IPS-18c (cell line): ENCODE data around the gene FASTK.
"Not testable (repeated sequence)": the region's sequence is repeated elsewhere in the genome, so short reads cannot be mapped to it uniquely, and the experiment has no call there.

Experiments
- H3K4me3 ChIP-seq: 2 replicates; pipeline ENCODE4 v1.7.0; 2013; ENCODE audit warnings: low read depth, mild to moderate bottlenecking, low read length, moderate library complexity; ENCODE audit not compliant: insufficient read depth
- H3K9me3 ChIP-seq: one replicate; pipeline ENCODE4 v1.6.1; 2013; ENCODE audit warnings: mild to moderate bottlenecking, low read length, moderate library complexity; ENCODE audit not compliant: control insufficient read depth, insufficient read depth

Gene FASTK

DNA sequence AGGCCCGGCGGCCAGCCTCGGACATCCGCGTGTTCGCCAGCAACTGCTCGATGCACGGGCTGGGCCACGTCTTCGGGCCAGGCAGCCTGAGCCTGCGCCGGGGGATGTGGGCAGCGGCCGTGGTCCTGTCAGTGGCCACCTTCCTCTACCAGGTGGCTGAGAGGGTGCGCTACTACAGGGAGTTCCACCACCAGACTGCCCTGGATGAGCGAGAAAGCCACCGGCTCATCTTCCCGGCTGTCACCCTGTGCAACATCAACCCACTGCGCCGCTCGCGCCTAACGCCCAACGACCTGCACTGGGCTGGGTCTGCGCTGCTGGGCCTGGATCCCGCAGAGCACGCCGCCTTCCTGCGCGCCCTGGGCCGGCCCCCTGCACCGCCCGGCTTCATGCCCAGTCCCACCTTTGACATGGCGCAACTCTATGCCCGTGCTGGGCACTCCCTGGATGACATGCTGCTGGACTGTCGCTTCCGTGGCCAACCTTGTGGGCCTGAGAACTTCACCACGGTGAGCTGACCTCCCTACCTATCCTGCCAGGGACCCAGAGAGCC, 31.6 kb downstream of the FASTK start:
- H3K4me3 ChIP-seq = no peak overlapping the region
- no peaks in the 10 kb centered on the region for H3K9me3 ChIP-seq

DNA sequence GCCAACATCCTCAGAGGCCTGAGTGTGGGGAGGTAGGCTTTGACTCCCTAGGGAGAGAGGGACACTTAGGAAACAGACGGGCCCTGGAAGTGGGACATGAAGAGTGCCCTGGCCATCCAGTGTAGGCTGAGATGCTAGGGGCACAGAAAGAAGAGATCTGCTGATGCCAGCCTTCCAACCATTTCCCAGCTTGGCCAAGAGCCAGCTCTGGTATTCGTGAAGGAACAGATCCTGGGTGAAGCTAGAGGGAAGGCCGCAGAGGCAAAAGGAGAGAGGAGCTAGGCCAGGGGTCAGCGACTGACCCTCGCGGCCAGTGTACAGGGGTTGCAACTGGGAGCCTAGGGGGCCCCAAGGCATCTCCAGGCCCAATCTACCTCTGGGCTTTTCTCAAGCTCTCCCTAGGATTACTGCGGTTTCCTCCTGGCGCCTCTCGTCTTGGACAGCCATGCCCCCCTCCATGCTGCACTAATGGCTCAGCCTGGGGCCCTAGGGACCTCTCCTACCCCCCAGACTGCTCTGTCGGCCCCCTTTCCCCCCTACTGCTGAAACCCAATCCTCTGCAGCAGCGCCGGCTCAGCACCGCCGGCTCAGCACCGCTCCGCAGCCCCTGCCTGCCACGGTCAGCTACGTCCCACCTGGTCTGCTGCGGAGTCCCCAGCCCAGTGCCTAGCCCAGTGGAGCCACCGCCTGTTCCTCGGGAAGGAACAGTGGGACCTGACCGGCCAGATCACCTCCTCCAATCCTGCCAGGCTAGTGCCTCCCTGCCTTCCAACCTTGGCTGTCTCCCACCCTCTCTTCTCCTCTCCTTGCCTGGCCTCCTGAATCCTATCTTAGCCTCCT, 32.4 kb downstream of the FASTK start, which contains the start of gene ASIC3:
TSS of gene ASIC3 (plus strand) at position 556 of the 840 bp plus-strand sequence. CDS start 355 bp downstream, outside the sequence.
- Histone ChIP-seq H3K9me3 (no peaks in the 10 kb centered on the region), H3K4me3 (no peak within 1 kb of the TSS)

DNA sequence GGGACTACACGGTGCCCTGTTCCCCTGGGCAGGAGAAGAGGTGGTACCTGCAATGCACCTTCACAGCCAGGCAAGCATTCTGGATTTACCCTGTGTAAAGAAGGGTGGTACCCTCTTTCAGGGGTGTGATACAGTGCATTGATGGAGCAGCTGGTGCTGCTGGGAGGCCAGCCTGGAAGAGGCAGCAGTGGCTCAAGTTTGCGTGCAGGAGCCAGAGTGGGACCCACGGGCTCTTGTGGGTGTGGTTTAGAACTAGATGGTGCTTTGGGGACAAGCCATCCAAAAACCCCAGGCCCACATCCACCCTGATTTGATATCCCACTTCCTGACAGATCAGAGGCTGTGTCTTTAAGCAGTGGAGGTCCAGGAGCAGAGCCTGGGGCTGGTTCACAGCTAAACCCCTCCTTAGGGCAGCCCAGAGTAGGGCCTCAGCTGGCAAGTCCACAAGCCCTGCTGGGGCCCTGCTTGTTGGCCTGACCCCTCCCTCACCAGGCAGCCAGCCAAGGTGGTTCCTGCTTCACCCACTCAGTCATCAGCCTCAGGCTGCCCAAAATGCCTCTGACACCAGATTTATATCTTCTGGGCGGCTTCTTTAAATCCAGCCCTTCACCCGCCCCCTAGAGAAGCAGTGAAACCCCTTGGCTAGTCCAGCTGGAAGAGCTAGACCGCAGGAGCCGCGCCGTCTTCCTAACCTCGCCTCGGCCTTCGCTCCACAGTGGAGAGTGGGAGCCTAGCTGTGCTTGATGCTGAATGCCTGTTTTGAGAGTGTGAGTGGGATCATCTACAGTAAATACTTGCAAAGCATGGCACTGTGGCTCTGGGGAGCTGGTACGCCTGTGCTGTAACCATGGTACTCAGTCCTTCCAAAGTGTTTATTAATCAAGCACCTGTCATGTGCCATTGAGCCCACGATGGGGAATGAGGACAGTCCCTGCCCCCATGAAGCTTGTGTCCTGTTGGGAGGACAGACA, 33.7 kb downstream of the FASTK start:
- Histone ChIP-seq H3K9me3 (no peaks in the 10 kb centered on the region), H3K4me3 (no peak overlapping the region)

DNA sequence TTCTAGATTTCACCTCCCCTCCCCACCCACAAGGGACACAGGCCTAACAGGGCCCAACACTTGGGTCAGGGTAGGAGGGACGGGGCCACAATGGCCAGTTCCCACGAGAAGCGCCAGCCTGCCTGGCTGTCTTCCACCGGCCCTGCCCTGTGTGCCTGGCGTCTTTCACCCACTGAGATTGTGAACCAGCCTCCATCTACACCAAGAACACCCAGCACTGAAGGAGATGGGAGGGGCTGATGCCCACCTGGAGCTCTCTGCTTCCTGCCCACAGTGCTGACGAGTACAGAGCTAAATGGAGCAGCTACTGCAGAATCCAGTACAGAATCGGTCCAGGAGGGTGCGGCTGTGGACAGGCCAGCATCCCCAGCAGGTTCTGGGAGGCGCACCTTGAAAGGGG, 34.6 kb downstream of the FASTK start:
- Histone ChIP-seq H3K9me3 (no peaks in the 10 kb centered on the region), H3K4me3 (no peak overlapping the region)

DNA sequence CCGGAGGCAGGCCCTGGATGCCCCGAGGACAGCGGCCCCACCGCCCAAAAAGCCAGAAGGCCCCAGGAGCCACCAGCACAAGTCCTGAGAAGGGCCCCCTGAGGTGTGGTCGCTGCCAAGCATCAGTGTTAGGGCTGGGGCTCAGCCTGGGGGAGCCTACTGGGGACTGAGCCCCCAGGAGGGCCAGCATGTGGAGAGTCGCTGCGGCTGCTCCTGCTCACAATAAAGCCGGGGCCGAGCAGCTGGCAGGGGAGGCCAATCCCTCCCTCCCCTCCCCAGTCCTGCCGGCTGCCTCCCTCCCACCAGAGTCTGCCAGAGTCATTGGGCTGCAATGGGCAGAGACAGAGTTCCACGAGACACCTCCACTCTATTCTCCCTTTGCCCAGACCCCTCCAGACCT, 35.3 kb downstream of the FASTK start:
- Histone ChIP-seq H3K9me3 (no peaks in the 10 kb centered on the region), H3K4me3 (no peak overlapping the region)

DNA sequence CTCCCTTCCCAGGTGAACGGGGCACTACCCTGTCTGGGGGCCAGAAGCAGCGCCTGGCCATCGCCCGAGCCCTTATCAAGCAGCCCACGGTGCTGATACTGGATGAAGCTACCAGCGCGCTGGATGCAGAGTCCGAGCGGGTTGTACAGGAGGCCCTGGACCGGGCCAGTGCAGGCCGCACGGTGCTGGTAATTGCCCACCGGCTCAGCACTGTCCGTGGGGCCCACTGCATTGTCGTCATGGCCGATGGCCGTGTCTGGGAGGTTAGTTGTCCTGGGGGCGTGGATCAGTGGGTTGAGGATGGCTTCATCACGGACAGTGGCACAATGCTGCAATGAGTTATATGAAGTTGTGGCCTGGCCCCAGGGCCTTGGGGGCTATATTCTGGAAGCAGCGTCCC, 36.6 kb downstream of the FASTK start:
- Histone ChIP-seq H3K9me3 (no peaks in the 10 kb centered on the region), H3K4me3 (no peak overlapping the region)

DNA sequence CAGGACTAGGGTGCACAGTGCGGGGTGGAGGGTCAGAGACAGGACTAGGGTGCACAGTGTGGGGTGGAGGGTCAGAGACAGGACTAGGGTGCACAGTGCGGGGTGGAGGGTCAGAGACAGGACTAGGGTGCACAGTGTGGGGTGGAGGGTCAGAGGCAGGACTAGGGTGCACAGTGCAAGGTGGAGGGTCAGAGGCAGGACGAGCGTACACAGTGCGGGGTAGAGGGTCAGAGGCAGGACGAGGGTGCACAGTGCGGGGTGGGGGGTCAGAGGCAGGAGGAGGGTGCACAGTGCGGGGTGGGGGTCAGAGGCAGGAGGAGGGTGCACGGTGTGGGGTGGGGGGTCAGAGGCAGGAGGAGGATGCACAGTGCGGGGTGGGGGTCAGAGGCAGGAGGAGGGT, 37.2 kb downstream of the FASTK start:
- H3K4me3 ChIP-seq, H3K9me3 ChIP-seq: not testable (repeated sequence)

DNA sequence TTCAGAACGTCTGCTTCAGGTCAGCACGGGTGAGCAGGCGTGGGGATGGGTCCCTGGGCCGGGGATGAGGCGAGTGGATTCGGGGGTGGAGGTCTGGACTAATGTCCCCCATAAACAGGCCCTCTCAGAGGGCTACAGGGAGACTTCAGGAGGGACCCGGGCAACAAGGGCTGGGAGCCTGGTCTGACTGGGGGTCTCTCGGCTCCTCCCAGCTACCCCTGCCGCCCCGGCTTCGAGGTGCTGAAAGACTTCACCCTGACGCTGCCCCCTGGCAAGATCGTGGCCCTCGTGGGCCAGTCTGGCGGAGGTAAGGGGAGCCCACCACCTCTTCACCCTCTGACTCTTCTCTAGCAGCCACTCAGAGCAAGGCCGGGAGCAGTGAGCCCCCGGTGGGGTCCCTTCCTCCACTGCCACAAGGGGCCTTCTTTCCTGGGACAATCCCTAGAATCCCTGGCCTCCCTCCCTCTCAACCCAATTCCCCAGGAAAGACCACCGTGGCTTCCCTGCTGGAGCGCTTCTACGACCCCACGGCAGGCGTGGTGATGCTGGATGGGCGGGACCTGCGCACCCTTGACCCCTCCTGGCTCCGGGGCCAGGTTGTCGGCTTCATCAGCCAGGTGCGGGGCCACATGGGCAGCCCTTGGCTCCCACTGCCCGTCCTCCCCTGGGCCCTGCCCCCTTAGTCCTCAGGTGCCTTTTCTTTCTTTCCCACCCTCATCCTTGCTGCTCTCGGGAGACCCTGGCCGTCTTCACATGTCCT, 39.8 kb downstream of the FASTK start:
- no peak overlapping the region for H3K4me3 ChIP-seq
- H3K9me3 ChIP-seq = no peaks in the 10 kb centered on the region

DNA sequence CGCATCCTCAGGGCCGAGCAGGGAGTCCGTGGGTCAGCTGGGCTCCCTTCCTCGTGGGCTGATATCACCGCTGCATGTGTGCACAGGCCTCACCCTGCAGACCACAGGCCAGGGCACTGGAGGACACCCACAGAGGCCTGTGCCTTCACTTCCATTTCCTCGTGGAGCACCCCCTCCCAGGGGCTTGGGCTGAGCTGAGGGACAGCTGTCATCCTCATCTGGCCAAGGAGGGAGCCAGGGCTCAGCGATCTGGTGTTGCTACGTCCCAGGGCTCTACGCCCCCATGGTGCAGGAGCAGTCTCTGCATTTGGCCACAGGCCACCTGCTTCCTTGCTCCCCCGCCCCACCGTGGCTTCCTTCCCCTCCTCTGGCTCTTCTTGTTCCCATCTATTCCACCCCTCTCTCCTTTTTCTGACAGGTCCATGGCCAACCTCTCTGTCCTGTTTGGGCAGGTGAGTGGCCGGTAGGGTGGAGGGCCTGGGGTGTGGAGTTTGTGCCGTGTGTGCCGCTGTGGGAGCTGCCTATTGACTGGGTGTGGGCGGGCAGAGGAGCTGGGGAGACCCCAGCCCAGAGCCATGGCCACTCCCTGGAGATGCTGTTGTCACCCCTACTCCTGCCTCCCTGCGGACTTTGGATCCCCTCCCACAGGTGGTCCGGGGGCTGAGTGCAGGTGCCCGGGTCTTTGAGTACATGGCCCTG, 40.6 kb downstream of the FASTK start:
- Histone ChIP-seq H3K4me3 (no peak overlapping the region), H3K9me3 (no peaks in the 10 kb centered on the region)

DNA sequence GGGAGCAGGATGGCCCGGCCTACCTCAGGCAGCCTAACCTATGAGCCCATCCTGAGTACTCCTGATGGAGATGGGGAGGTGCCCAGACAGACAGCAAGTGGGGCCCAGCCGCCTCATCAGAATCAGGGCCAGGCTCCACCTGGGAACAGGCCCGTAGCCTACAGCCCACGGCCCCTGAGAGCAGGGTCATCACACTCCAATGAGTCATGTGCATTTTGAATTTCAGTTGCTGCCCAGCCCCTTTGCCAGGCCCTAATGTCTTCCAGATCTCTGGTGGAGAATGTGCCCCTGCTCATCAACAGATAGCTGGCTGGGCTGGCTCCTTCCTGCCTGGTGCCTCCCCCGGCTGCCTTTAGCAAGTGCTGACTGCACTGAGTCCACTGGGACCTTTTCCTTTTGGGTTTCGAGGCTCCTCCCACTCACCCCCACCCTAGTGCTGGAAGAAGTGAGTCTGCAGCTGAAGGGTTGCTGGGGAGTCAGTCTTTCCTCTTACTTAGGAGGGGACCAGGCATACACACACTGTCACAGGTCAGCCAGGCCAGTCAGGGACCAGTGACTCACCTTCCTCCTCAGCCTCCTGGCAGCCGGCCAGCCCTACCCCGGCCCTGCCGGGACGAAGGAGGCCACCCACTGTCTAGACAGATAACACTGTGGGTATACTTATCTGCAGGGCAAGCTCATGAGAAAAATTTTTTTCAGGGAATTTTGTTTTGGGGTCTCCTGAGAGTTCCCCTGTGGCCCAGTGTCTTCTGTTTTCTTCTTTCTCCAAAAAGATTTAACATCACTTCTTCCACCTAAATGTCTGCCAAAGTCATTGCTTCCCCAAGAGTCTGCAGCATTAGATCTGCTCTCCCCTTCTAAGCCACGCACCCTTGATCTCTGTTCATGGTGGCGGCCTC, 41.4 kb downstream of the FASTK start:
- Histone ChIP-seq H3K4me3 (no peak overlapping the region), H3K9me3 (no peaks in the 10 kb centered on the region)

DNA sequence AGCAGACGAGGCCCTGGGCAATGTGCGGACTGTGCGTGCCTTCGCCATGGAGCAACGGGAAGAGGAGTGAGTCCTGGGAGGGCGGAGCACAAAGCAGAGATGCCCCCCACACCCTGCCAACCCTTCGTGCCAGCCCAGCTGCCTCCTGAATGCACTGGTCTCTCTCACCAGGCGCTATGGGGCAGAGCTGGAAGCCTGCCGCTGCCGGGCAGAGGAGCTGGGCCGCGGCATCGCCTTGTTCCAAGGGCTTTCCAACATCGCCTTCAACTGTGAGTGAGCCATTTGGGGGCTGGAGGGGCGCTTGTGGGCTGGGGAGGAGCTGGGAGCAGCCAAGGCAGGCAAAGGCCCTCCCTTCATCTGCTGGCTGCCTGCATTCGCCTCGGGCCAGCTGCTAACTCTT, 44.7 kb downstream of the FASTK start:
- no peaks in the 10 kb centered on the region for H3K9me3 ChIP-seq
- no peak overlapping the region for H3K4me3 ChIP-seq

DNA sequence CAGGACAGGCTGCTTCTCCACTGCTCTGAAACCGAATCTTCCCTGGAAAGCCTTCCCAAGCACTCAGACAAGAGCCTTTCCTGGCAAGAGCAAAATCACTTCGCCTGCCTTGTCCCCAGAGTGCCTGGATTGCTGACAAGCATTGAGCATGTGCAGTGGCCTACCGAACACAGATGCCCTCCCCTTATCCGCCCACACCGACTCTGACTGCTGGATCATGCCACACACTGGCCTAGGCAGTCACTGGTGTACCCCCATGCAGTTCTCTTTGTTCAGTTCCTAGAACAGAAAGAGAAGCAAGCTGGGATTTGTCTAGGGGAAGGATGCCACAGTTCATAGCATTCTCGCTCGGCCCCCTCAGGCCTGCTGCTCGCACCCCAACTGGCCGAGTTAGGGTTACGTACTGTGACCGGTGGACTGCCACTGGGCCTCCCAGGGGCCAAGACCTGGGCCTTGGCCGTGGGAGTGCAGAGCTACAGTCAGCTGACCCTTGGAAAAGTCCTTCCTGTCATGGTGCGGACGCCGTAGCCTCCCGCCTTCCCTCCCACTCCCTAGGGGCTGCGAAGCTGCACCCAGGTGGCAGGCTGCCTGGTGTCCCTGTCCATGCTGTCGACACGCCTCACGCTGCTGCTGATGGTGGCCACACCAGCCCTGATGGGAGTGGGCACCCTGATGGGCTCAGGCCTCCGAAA, 45.4 kb downstream of the FASTK start:
- Histone ChIP-seq H3K4me3 (no peak overlapping the region), H3K9me3 (no peaks in the 10 kb centered on the region)

DNA sequence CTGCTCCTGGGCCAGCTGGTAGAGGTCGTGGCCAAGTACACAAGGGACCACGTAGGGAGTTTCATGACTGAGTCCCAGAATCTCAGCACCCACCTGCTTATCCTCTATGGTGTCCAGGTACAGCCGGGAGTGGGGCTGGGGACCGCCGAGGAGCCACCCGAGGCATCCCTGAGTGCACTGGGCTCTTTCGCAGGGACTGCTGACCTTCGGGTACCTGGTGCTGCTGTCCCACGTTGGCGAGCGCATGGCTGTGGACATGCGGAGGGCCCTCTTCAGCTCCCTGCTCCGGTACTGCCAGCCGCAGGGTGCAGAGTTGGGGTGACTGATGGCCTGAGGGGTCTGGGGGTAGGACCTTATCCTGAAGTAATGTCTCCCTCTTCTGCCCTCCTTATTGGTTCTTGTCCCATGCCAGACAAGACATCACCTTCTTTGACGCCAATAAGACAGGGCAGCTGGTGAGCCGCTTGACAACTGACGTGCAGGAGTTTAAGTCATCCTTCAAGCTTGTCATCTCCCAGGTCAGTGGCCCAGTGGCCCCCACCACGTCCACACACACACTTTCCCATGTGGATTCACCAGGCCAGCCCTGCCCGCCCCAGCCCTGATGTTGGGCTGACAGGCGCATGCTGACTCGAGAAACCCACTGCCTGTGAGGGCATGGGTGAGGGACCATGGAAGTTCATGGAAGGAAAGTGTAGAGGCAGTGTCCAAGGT, 46.1 kb downstream of the FASTK start:
- Histone ChIP-seq H3K9me3 (no peaks in the 10 kb centered on the region), H3K4me3 (no peak overlapping the region)

DNA sequence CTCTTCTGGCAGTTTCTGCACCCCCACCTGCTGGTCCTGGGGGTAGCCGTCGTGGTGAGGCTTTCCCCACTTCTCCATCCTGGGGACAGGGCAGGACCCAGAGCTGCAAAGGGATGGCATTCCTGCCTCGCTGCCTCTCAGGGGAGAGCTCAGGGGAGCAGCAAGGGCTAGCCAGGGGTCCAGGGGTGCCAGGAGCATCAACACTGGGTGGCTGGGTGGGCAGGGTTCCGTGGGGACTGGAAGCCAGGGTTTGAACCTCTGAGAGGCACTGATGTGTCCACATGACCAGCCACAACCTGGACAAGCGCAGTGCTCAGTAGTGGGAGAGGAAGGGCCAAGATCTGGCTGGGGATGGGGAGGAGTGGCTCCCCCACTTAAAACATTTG, 46.8 kb downstream of the FASTK start:
- no peak overlapping the region for H3K4me3 ChIP-seq
- H3K9me3 ChIP-seq = no peaks in the 10 kb centered on the region
